HG02763 (cell line): ENCODE results near the gene SH3GL2.

Source experiments
- ATAC-seq: cut with Tn5 transposase; IDR thresholded peaks from one replicate; pipeline ENCODE4 v1.9.1; 2021; ENCODE audit warnings: mild to moderate bottlenecking, moderate library complexity; ENCODE audit not compliant: unreplicated experiment

SH3GL2 gene

DNA sequence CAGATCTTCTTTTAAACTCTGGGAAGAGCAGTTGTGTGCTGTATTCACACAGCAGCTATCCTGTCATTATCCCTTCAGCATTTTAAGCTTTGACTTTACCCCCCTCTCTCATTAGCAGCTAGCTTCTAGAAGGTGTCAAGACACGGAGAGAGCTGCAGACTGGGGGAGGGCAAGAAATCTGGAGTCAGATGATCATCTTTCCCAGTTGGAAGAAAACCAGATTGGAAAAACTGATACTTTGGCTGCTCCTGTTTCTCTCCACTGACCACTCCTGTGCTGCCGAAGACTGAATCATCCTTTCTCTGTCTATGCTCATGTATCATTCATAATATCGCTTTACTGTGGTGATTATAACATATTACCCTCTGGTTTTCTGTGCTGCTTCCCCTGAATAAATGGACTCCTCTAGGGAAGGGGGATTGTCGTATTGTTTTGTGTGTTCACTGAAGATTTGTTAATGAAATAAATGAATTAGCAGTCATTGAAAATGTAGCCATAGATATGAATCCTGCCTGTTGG lies 75.1 kb downstream of the SH3GL2 start:
- ATAC-seq: no peak

DNA sequence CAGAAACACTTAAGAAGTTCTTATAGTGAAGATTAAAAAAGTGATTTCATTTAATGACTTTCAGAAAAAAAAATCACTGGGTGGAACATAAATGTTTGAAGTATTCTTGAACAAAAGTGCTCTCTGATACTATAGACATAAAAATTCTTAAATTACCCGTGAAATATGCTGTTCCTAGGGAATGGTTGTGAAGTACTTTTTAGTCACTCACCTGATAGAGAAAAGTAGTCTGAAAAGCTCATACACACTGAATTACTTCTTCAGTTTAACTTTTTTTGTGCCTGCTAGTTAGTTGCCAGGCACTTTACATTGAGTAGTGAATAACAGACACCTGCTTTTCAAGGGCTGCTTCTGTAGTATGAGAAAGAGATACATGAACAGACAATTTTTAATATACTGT lies 78.0 kb downstream of the SH3GL2 start:
- no peak for ATAC-seq

DNA sequence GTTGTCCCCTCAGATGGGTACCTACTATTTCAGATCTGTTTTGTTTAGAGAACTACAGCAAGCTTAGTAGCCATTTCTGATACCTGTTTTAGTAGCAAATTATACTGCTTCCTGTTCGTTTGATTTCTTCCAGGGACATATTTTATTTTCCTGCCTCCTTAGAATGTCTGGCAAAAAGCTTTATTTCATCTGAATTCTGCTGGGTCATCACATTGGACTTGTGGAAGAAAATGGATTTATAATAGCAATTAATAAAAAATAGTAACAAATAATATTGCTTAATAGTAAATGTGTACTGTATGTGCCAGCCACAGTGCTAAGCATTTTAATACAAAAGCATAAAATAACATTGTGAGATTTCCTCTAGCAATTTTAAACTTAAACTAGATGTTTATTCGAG lies 79.4 kb downstream of the SH3GL2 start:
- no peak for ATAC-seq

DNA sequence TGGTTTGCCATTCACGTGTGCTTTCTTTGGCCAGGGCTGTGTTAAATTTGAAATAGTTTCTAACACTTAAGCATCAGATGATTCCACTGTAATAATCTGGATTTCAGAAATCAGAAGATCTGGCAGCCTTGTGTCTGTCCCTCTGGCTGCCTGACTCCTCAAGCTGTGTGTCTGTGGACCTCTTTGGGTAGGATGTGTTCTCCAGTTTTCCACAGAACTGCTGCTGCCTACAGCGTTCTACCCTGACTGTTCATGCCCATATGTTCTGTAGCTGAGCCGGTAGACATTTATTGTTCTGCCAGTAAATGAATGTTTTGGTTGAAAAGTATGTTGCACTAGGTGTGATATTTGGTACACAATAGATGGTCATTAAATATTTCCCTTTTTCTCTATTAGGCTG lies 81.3 kb downstream of the SH3GL2 start:
- no peak for ATAC-seq

DNA sequence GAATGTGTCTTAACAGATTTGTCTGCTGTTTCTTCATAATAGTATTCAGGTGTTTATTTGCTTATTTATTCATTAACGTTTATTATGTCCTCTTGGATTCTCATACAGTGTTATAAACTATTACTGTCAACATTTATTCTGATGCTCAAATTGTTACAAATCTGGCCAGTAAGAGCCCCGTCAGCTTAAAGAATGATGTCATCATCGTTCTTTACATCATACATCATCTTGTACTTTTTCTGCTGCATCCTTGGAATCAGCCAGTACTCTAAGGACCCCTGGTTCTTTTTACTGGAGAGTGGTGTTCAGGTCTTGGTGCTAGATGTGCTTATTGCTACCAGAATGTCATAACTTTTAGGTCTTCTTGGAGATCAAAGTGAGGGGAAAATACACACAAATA lies 86.6 kb downstream of the SH3GL2 start:
- no peak for ATAC-seq

DNA sequence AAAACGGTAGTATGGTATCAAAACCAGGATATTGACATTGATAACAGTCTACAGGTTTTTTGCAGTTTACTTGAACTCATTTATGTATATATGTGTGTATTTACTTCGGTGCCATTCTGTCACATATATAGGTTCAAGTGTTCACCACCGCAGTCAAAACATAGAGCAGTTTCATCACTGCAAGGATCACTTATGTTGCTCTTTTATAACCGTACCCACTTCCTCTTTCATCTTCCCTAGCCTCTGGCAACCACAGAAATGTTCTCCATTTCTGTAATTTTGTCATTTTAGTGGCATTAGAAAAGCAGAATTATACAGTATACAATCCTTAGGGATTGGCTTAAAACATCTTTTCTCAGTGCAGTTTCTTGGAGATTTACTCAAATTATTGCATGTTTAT lies 90.3 kb downstream of the SH3GL2 start:
- ATAC-seq: no peak

DNA sequence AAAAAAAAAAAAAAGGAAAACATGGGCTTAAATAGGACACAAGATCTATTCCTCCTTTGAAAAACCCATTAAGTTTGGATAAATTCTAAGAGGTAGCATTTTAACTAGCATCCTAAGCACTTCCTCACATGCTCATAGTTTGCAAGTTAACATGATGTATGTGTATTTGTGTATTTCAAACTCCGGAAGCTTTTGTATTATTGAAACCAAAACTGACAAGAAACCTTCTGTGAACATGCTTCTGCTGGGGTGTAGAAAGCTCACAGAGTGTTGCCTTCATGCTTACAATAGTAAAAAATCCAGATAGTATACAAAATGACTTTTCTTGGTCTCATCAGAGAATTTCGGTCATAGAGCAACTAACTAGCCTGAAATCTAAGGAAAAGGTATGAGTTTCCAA lies 103.8 kb downstream of the SH3GL2 start:
- ATAC-seq: no peak

DNA sequence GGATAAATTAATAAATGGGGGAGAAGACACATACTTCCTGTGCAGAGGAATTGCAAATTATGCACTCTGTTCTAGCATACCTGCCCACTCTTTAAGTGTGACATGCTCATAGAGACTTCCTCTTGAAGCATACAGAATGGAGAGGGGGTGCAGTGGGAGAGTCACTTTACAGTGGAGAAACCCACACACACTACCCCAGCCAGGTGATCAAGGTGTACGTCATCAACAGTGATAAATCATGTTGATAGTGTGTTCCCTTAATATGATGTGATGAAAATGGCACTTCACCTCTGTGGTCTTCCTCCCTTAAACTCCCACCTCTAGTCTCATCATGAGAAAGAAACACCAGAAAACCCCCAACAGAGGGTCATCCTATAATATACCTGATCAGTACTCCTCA lies 110.0 kb downstream of the SH3GL2 start:
- ATAC-seq: no peak

DNA sequence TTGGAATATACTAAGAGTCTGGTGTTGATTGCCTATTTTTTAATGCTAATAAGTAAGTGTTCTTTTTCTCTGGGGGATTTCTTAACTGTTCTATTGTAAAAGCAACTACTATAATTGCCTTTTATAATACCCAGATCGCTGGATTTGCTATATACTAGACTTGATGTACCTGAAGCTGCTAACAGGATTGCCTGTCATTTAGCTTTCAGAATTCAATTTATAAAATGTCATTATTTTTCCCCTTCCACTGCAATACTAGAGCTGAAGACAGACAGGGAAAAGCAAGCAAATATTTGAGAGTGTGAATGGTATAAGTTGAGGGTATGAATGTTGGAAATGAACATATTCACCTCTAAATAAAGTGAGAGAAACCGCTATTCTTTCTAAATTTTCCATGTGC lies 115.5 kb downstream of the SH3GL2 start:
- ATAC-seq: no peak

DNA sequence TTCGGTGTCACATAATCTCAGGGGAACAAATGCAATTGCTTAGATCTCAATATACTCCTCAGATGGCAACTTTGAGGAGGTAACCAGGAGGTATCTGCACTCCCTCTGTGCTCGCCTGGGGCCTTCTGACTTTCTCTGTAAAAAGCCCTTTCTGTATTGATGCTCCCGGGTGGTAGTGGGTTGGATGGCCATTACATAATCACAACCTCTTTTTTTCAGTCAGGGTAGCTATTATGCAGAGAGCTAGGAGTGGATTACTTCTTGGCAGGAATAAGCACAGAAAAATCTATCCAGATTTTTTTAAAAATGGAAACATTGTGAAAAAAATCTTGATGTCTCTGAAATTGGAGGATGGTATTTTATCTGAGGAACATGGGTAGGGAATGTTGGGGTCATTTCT lies 116.6 kb downstream of the SH3GL2 start:
- no peak for ATAC-seq

DNA sequence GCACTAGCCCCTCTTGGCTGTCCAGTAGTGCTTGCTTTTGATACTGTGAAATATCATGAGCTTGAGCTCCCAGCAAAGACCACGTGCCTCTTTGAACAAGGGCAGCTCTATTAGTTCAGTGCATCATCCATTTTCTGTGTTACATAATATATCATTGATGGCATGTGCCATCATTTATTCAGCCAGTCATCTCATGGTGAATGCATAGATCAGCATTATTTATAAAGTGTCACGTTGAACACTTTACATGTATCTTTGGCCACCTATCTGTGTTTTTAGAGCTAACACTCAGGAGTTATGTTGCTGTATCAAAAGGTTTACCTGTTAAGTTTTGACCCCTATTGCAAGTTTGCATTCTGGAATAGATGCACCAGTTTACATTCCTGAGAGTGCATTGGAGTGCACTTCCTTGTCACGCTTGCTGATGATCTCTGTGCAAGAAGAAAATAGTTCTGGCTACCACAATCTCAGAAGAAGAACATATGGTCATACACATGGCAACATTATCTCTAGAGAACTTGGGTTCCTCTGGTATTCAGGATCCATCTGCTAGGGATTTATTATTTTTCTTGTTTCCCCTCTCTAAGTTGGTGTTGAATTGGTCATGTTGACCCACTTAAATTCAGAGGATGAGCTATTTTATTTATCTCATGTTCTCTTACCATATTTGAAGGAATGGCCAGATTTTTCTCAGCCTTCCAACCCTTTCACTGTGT lies 120.9 kb downstream of the SH3GL2 start:
- no peak for ATAC-seq

DNA sequence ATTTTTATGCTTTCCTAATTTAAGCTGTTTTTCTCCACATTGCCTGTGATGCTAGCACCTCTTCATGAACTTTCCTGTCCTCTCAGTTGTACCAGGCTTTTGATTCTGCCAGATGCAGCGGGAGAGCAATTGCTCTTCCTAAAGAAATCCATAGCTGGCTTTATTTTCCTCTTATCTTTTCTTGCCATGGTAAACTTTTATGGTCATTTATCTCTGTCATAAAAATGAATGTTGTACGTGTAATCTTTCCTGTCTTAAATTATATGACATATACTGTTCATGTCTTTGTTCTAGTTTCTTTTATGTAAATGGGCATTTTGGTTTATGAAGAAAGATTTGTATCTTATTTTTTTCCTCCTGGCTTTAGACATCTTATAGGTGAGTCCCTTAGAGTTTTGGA lies 127.5 kb downstream of the SH3GL2 start:
- no peak for ATAC-seq

DNA sequence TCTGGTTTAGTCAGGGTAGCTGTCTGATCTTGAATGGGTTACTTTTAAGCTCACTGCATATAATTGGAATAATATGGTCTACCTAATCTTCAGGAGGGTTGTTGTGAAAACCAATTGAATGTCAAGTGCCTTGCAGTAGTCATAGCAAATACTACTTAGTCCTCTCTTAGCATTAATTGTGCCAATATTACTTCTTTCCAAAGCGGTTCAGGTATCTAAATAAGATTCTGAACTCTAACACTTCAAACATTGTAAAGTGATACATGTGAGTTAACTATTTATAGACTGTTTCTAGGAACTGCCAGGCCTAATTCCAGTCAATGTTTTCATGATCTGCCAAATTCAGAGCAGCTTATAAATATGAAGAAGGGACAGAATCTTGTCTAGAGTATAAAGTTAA lies 140.2 kb downstream of the SH3GL2 start:
- ATAC-seq: no peak

DNA sequence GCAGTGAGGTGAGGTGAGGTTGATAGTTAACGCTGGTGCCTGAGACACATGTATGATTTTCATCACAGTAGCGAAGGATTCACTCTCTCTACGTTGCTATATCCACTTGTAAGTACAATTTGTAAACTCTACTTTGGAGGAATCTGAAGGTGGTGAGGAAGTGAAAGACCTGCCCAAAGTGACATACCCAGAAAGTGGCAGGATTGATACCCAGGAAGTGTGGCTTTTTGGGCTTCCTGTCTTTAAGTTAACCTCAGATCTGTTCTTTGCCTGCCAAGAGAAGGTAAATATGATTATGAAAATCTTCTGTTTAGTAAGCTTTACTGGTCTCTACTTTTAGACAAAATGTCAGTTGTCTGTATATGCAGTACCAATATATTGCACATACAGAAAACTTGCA lies 143.1 kb downstream of the SH3GL2 start:
- ATAC-seq: no peak

DNA sequence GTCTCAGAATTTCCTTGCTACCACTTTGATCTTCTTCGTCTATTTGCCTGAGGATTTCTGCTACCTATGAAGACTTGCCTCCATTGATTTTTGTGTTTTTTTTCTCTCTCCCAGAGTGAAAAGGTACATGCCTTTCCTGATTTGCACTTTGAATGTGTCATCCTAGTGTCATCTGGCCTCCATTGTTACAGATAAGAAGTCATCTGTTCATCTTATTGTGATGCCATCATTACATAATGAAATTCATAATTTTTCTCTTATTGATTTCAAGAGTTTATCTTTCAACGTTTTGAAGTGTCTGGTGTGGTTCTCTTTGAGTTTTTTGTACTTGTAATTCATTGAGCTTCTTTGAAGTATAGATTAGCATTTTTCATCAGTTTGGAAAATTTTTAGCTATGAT lies 144.8 kb downstream of the SH3GL2 start:
- no peak for ATAC-seq

DNA sequence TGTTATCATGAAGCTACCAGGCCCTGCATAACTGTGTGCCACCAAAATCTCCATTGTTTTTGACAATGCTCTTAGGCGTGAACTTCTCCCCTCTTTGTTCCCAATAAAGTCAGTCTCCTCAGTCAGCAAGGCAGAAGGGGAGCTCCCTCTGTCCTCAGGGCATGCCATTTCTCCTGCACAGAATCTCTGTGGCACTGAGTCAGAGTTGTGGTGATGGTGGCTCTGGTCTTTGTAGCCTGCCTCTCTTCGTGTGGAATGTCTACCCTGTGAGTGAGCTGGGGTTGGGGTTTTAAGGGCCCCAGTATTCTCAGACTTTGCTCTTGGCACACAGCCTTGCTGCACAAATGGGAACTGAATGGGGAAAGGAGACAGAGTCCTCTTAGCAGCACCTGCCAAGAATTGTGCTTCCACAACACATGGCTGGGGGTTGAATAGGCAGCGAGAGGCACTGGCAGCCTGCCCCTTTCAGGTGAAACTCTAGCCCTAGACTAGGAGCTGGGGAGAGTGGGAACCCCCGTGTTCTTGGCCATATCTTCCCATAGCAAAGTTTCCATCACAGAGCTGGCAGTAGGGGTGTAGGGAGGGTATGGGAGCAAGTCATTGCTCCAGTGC lies 146.6 kb downstream of the SH3GL2 start:
- no peak for ATAC-seq

DNA sequence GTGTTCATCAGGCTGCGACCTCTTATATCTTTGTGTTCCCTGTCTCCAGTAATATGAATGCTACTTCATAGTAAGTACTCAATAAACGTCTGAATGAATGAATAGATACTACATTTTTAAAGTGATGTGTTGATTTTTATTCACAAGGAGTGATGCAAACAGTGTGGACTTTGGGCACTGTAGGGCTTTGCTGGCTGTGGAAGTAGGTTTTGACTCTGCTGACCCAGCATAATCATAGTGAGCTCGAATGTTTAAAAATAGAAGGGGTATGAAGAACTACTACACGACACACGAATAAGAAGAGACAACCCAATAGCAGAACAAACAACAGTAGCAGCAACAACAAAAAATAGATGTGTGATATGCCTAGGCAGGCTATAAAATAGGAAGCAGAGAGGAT lies 147.4 kb downstream of the SH3GL2 start:
- no peak for ATAC-seq

DNA sequence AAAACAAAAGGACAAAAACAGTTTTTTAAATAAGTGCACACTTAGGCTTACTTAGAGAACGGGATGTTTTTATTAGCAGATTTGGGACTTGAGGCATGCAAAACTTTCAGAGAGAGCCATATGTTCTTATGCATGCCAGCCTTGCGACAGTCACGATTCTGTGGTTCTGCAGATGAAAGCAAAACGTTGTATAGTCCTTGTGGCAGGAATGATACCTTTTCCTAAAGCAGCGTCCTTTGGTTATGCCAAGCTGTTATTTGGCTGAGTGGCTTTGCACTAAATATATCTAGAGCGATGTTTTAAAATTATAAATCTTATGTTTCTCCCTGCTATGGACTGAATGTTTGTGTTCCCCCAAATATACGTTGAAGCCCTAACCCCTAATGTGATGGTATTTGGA lies 152.0 kb downstream of the SH3GL2 start:
- ATAC-seq: no peak

DNA sequence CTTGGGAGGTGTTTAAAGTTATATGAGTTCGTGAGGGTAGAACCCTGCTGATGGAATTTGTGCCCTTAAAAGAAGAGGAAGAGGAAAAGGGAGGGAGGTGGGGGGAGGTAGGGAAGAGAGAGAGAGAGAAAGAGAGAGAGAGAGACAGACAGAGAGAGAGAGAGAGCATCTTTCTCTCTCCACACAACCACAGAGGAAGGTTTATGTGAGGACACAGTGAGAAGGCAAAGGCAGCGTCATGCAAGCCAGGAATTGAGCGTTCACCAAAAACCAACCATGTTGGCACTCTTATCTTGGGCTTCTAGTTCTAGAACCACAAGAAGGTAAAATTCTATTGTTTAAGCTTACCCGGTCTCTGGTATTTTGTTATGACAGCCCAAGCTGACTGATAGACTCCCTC lies 152.4 kb downstream of the SH3GL2 start:
- ATAC-seq: no peak

DNA sequence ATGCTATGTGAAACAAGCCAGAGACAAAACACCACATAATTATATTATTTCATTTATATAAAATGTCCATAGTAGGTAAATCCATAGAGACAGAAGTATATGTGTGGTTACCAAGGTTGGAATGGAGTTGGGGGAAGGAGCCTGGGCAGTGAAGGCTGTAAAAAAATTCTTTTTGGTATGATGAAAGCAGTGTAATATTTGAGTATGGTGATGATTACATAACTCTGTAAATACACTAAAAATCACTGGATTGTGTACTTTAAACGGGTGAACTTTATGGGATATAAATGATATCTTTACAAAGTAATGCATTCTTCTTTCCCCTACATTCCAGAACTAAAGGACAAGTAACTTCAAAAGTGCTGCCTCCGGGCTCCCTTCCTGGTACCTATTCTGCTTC lies 155.8 kb downstream of the SH3GL2 start:
- ATAC-seq: no peak

DNA sequence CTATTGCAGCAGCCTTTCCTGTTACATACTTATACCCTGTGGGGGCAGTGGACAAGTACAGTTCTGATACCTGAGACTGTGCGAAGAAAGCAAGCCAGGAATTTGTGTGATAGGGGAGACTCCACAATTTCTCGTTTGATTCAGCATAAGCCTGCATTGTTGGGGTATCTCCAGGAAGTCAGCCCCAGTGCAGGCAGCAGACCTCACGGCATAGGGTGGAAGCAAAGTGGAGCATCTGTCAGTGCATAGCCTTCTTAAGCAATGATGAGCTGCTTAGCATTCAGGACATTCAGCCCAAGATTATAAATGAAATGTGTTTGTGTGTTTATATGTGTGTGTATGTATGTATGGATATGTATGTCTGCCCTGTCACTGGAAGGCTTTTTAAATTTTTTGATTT lies 157.0 kb downstream of the SH3GL2 start:
- ATAC-seq: no peak

DNA sequence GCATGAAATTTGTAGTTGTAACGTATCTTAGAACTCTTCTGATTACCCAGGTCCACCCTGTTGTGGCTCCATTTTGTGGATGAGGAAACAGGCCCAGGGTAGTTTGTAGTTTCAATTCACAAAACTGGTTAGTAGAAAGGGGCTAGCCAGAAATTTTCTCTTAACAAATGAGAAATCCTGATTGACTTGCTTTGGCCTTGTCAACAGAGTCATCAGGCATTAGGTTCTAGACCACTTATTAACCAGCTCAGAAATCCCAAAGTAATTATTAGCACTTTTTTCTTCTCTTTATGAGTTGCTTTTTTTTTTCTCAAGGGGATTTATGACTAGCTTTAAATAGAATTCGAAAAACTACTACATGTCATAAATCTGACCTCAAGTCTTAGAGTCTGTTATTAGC lies 160.2 kb downstream of the SH3GL2 start:
- no peak for ATAC-seq

DNA sequence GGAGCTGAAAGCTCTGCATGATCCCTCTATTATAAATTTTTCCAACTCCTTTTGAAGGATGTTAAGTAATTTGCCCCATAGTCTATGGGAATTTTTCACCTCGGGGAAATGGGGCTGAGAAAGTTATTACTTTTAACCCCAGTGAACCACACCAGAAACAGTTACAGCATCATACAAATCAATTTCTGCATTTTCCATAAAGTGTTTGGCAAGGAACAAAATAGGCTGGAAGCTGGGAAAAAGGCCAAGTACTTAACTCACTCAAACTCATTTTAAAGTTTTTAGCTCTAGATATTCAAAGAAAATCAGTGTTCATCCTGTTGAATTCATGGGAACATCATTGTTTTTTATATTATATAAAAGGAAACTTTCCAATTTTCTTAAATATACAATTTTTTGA lies 160.9 kb downstream of the SH3GL2 start:
- ATAC-seq: no peak
